DOHH2 (cell line): ENCODE data around the gene FNBP1L.

Experiments used
- H3F3A ChIP-seq: fragments of 200-600 bp; sonication (generic), shearing (Covaris generic); 2 replicates; pipeline ENCODE4 v1.6.0; 2016; ENCODE audit warnings: antibody characterized with exemption, mild to moderate bottlenecking; ENCODE audit not compliant: control insufficient read depth, insufficient read depth
- H3K27ac ChIP-seq: fragments of 200-600 bp; sonication (generic); 2 replicates; pipeline ENCODE4 v1.5.1; 2014; ENCODE audit warnings: low read depth, mild to moderate bottlenecking, low read length, moderate library complexity
- H3K27me3 ChIP-seq: fragments of 200-600 bp; sonication (generic); 2 replicates; pipeline ENCODE4 v1.6.1; 2014; ENCODE audit warnings: mild to moderate bottlenecking, low read length, mixed read lengths; ENCODE audit not compliant: control insufficient read depth
- H3K36me3 ChIP-seq: fragments of 200-600 bp; sonication (generic); 2 replicates; pipeline ENCODE4 v1.6.1; 2014; ENCODE audit warnings: mild to moderate bottlenecking, low read length, moderate library complexity, mixed read lengths; ENCODE audit not compliant: control insufficient read depth
- H3K4me1 ChIP-seq: fragments of 200-600 bp; sonication (generic); 2 replicates; pipeline ENCODE4 v1.6.1; 2014; ENCODE audit warnings: mild to moderate bottlenecking, low read length, mixed read lengths; ENCODE audit not compliant: control insufficient read depth
- H3K4me2 ChIP-seq: fragments of 200-600 bp; sonication (generic); 2 replicates; pipeline ENCODE4 v1.6.0; 2014; ENCODE audit warnings: mild to moderate bottlenecking, low read length, moderate library complexity
- H3K4me3 ChIP-seq: fragments of 200-600 bp; sonication (generic); 2 replicates; pipeline ENCODE4 v1.5.1; 2014; ENCODE audit warnings: mild to moderate bottlenecking, low read length, mixed read lengths
- H3K79me2 ChIP-seq: fragments of 200-600 bp; sonication (generic); 2 replicates; pipeline ENCODE4 v1.6.1; 2014; ENCODE audit warnings: mild to moderate bottlenecking, low read length, mixed read lengths; ENCODE audit not compliant: control insufficient read depth
- H3K9me2 ChIP-seq: fragments of 200-600 bp; sonication (generic); replicated peaks from 2 replicates; pipeline ENCODE4 v1.6.1; 2014; ENCODE audit warnings: mild to moderate bottlenecking, low read length, mixed read lengths; ENCODE audit not compliant: control insufficient read depth
- H3K9me3 ChIP-seq: fragments of 200-600 bp; sonication (generic); 2 replicates; pipeline ENCODE4 v1.6.1; 2014; ENCODE audit warnings: antibody characterized with exemption, low read length, mixed read lengths; ENCODE audit not compliant: control insufficient read depth, insufficient read depth
- H4K20me1 ChIP-seq: fragments of 200-600 bp; sonication (generic); 2 replicates; pipeline ENCODE4 v1.6.0; 2014; ENCODE audit warnings: low read depth, mild to moderate bottlenecking, antibody characterized with exemption, low read length, moderate library complexity; ENCODE audit not compliant: control insufficient read depth, insufficient read depth
- EZH2phosphoT487 ChIP-seq: fragments of 200-600 bp; sonication (generic); IDR thresholded peaks from 2 replicates; pipeline ENCODE4 v1.6.1; 2017; ENCODE audit warnings: borderline replicate concordance, mild to moderate bottlenecking, antibody characterized with exemption, low read length, moderate library complexity, mixed read lengths
- TF ChIP-seq, protein P1 (sequence below): fragments of 200-600 bp; sonication (generic); IDR thresholded peaks from one replicate; pipeline ENCODE4 v1.5.1; 2014; ENCODE audit warnings: antibody characterized with exemption, mild to moderate bottlenecking, low read depth, low read length; ENCODE audit not compliant: poor library complexity, severe bottlenecking

FNBP1L gene

GRCh38 chr1:93490357-93490756, 42.4 kb downstream of the FNBP1L start:
- Histone ChIP-seq H3K27me3 (no peaks in the 10 kb centered on the region), H3F3A (no peaks in the 10 kb centered on the region), H3K79me2 (no peaks in the 10 kb centered on the region), H3K4me1 (peaks cover 3% of the 10 kb centered on the region), H3K4me3 (no peak overlapping the region), H3K27ac (no peak overlapping the region), H3K36me3 (no peaks in the 10 kb centered on the region), H3K4me2 (no peak overlapping the region), H4K20me1 (no peaks in the 10 kb centered on the region), H3K9me2 (no peaks in the 10 kb centered on the region), H3K9me3 (no peaks in the 10 kb centered on the region)
- TF ChIP-seq, protein P1, sequence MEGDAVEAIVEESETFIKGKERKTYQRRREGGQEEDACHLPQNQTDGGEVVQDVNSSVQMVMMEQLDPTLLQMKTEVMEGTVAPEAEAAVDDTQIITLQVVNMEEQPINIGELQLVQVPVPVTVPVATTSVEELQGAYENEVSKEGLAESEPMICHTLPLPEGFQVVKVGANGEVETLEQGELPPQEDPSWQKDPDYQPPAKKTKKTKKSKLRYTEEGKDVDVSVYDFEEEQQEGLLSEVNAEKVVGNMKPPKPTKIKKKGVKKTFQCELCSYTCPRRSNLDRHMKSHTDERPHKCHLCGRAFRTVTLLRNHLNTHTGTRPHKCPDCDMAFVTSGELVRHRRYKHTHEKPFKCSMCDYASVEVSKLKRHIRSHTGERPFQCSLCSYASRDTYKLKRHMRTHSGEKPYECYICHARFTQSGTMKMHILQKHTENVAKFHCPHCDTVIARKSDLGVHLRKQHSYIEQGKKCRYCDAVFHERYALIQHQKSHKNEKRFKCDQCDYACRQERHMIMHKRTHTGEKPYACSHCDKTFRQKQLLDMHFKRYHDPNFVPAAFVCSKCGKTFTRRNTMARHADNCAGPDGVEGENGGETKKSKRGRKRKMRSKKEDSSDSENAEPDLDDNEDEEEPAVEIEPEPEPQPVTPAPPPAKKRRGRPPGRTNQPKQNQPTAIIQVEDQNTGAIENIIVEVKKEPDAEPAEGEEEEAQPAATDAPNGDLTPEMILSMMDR, result no peak
- no peak for TF ChIP-seq EZH2phosphoT487

GRCh38 chr1:93495911-93496310, 48.0 kb downstream of the FNBP1L start:
- Histone ChIP-seq H3K27me3 (no peaks in the 10 kb centered on the region), H3K36me3 (no peaks in the 10 kb centered on the region), H3K79me2 (no peaks in the 10 kb centered on the region), H4K20me1 (no peaks in the 10 kb centered on the region), H3K4me1 (no peaks in the 10 kb centered on the region), H3K9me3 (no peaks in the 10 kb centered on the region), H3K9me2 (no peaks in the 10 kb centered on the region), H3K4me2 (no peak overlapping the region), H3F3A (no peaks in the 10 kb centered on the region), H3K27ac (no peak overlapping the region), H3K4me3 (no peak overlapping the region)
- TF ChIP-seq, protein P1, result no peak
- TF ChIP-seq EZH2phosphoT487, result no peak

GRCh38 chr1:93496520-93496919, 48.6 kb downstream of the FNBP1L start:
- H3K79me2 ChIP-seq, result no peaks in the 10 kb centered on the region
- TF ChIP-seq, protein P1, result no peak
- no peak for TF ChIP-seq EZH2phosphoT487
- H3K9me2 ChIP-seq, result no peaks in the 10 kb centered on the region

GRCh38 chr1:93499075-93499474, 51.2 kb downstream of the FNBP1L start:
- H3F3A ChIP-seq, result no peaks in the 10 kb centered on the region
- no peaks in the 10 kb centered on the region for H3K36me3 ChIP-seq

More at GRCh38 chr1:93496520-93496919, 48.6 kb downstream of the FNBP1L start:
- no peaks in the 10 kb centered on the region for H4K20me1 ChIP-seq
- no peak overlapping the region for H3K27ac ChIP-seq
- no peak overlapping the region for H3K4me2 ChIP-seq
- no peaks in the 10 kb centered on the region for H3K4me1 ChIP-seq
- no peaks in the 10 kb centered on the region for H3K9me3 ChIP-seq
- no peaks in the 10 kb centered on the region for H3K27me3 ChIP-seq
- H3K4me3 ChIP-seq, result no peak overlapping the region
- no peaks in the 10 kb centered on the region for H3F3A ChIP-seq
- H3K36me3 ChIP-seq, result no peaks in the 10 kb centered on the region

More at GRCh38 chr1:93499075-93499474, 51.2 kb downstream of the FNBP1L start:
- no peak overlapping the region for H3K4me2 ChIP-seq
- TF ChIP-seq, protein P1, result no peak
- no peak for TF ChIP-seq EZH2phosphoT487
- no peaks in the 10 kb centered on the region for H3K9me2 ChIP-seq
- H3K27me3 ChIP-seq, result no peaks in the 10 kb centered on the region; the same call in 1 of the 2 replicates
- H3K27ac ChIP-seq, result no peak overlapping the region
- no peak overlapping the region for H3K4me3 ChIP-seq
- H3K4me1 ChIP-seq, result no peaks in the 10 kb centered on the region
- H3K79me2 ChIP-seq, result no peaks in the 10 kb centered on the region
- H3K9me3 ChIP-seq, result no peaks in the 10 kb centered on the region
- no peaks in the 10 kb centered on the region for H4K20me1 ChIP-seq
